ENCODE results near the gene NHLRC3.
A peak's percentile ranks its signal among the peaks of the same experiment; 100 is the strongest.
"Not testable (repeated sequence)": the region's sequence is repeated elsewhere in the genome, so short reads cannot be mapped to it uniquely, and the experiment has no call there.

Gene NHLRC3

GRCh38 chr13:39038569-39039030 is 344 bp downstream of the NHLRC3 start:
- in situ Hi-C loops (cut with HindIII; ENCODE audit: low pct_ligation_motif_present, low pct_unique_long_range_greater_than_20kb, low sequenced_read_pairs) = no loop called here
- peak; percentile 27 for DNase-seq

DNA sequence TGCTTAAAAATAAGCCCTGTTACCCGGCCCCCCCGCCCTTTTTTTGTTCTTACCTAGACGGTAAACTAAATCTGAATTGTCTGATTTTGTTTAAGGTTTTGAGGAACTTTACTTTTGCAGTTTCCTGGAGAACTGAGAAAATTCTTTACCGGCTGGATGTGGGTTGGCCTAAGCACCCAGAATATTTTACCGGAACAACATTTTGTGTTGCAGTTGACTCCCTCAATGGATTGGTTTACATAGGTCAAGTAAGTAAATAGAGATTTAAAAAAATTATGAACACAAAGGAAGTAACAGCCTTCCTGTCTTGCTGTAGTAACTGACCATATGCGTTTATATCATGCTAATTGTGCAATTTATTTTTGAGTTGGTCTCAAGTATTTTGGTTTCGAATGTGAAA is 785 bp downstream of the NHLRC3 start:
- in situ Hi-C loops (cut with HindIII; ENCODE audit: low pct_ligation_motif_present, low pct_unique_long_range_greater_than_20kb, low sequenced_read_pairs) = no loop called here
- DNase-seq = no peak

DNA sequence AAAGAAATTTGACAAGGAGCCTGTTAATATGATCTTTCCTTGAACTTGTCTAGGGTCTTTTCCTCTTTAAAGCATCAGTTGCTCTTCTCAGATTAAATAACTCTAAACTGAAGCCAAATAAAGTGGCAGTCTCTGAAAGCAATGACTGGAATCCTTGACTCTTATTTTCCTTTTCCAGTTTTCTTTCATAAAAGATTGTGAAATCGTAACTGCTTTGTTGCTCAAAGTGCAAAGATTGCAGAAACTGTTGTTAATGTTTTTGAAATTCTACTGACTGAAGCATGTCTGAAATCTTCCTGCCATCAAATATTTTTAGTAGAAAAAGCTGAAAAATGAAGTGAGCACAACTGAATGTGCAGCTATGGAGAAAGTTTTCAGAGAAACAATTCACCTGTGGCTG is 1.9 kb downstream of the NHLRC3 start:
- in situ Hi-C loops (cut with HindIII; ENCODE audit: low pct_ligation_motif_present, low pct_unique_long_range_greater_than_20kb, low sequenced_read_pairs) = no loop called here
- DNase-seq = no peak

GRCh38 chr13:39044536-39044935 is 6.3 kb downstream of the NHLRC3 start:
- in situ Hi-C loops (cut with HindIII; ENCODE audit: low pct_ligation_motif_present, low pct_unique_long_range_greater_than_20kb, low sequenced_read_pairs) = no loop called here
- no peak for DNase-seq

GRCh38 chr13:39047560-39047959 is 9.3 kb downstream of the NHLRC3 start:
- in situ Hi-C loops (cut with HindIII; ENCODE audit: low pct_ligation_motif_present, low pct_unique_long_range_greater_than_20kb, low sequenced_read_pairs) = no loop called here
- no peak for DNase-seq

DNA sequence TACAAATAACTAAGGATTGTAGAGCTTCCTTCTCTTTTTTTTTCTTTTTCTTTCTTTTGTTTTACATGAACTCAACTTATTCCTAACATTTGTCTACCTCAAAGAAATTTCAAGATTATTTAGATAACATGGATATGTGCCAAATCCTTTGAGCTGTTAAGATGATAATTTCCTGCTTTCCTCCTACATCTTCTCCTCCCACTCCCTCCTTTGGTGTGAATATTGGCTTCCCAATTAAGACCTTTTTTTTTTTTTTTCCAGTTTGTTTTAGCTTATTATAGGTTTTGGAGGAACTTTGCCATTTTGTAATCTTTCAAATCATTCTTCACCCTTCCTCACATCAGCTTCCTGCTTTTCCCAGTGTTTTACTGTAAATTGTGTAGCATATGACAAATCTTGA is 10.6 kb downstream of the NHLRC3 start:
- DNase-seq = no peak
- in situ Hi-C loops (cut with HindIII; ENCODE audit: low pct_ligation_motif_present, low pct_unique_long_range_greater_than_20kb, low sequenced_read_pairs) = no loop called here

GRCh38 chr13:39049274-39049673 is 11.0 kb downstream of the NHLRC3 start:
- in situ Hi-C loops (cut with HindIII; ENCODE audit: low pct_ligation_motif_present, low pct_unique_long_range_greater_than_20kb, low sequenced_read_pairs) = no loop called here
- no peak for DNase-seq

DNA sequence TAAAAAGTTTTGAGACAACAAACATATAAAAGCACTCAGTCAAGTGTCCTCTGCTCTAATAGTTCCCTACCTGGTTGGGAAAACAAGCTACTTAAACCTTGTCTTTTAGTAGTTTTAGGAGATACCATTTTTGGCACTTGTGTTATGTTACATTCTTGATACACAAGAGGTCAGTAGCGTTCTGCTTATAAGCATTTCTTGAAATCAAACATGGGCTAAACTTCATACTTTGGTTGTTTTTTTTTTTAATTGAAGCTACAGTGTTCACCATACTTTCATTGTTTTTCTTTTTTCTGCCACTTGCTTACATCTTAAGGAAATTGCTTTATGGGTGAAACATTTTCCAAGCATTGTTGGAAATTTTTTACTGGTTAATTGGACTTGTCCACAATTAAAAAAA is 12.9 kb downstream of the NHLRC3 start:
- peak; percentile 52 for DNase-seq
- in situ Hi-C loops (cut with HindIII; ENCODE audit: low pct_ligation_motif_present, low pct_unique_long_range_greater_than_20kb, low sequenced_read_pairs) = no loop called here

- DNase-seq = no peak
- in situ Hi-C loops (cut with HindIII; ENCODE audit: low pct_ligation_motif_present, low pct_unique_long_range_greater_than_20kb, low sequenced_read_pairs) = no loop called here
Measured at GRCh38 chr13:39052944-39053343, 14.7 kb downstream of the NHLRC3 start.

- no peak for DNase-seq
- in situ Hi-C loops (cut with HindIII; ENCODE audit: low pct_ligation_motif_present, low pct_unique_long_range_greater_than_20kb, low sequenced_read_pairs) = no loop called here
Measured at GRCh38 chr13:39054112-39054511, 15.9 kb downstream of the NHLRC3 start.

- no peak for DNase-seq
- in situ Hi-C loops (cut with HindIII; ENCODE audit: low pct_ligation_motif_present, low pct_unique_long_range_greater_than_20kb, low sequenced_read_pairs) = no loop called here
Measured at GRCh38 chr13:39056018-39056417, 17.8 kb downstream of the NHLRC3 start.

GRCh38 chr13:39058040-39058439 is 19.8 kb downstream of the NHLRC3 start:
- in situ Hi-C loops (cut with HindIII; ENCODE audit: low pct_ligation_motif_present, low pct_unique_long_range_greater_than_20kb, low sequenced_read_pairs) = no loop called here
- DNase-seq = no peak

DNA sequence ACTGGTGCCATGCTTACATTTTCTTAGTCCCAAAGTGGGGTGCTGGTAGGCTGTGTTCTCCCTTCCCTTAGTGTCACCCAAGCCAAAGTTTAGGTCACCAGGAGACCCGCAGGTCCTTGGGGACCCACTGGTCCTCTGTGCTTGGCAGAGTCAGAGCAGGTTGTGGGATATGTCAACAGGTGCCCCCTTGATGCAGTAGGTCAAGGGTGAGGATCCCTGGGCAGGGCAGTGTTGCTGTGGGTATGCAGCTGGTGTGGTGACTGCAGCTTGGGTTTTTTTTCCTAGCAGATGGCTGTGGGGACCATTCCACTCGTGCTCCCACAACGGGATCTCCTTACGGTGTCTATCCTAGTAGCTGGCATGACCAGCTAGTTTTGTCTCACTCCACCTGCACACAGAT is 23.7 kb downstream of the NHLRC3 start:
- no peak for DNase-seq
- in situ Hi-C loops (cut with HindIII; ENCODE audit: low pct_ligation_motif_present, low pct_unique_long_range_greater_than_20kb, low sequenced_read_pairs) = no loop called here

GRCh38 chr13:39072842-39073241 is 34.6 kb downstream of the NHLRC3 start:
- DNase-seq = no peak
- in situ Hi-C loops (cut with HindIII; ENCODE audit: low pct_ligation_motif_present, low pct_unique_long_range_greater_than_20kb, low sequenced_read_pairs) = no loop called here

DNA sequence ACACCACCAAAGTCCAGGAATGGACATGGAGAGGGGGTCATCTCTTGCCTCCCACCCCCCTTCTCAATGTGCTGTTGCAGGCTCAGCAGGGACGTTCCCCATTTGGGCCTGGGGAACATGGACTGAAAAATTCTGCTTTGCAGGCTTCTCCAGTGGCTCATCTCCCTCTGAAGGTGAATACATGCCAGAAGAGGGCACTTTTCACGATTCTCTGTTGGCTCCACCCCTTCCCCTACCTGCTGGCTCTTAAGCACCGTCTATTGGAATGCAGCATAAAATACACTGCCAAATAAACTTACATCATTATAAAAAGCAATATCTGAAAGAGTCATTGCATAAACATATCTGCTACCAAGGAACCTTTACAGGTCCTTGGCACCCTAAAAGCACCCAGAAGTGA is 35.7 kb downstream of the NHLRC3 start:
- in situ Hi-C loops (cut with HindIII; ENCODE audit: low pct_ligation_motif_present, low pct_unique_long_range_greater_than_20kb, low sequenced_read_pairs) = no loop called here
- DNase-seq = no peak

DNA sequence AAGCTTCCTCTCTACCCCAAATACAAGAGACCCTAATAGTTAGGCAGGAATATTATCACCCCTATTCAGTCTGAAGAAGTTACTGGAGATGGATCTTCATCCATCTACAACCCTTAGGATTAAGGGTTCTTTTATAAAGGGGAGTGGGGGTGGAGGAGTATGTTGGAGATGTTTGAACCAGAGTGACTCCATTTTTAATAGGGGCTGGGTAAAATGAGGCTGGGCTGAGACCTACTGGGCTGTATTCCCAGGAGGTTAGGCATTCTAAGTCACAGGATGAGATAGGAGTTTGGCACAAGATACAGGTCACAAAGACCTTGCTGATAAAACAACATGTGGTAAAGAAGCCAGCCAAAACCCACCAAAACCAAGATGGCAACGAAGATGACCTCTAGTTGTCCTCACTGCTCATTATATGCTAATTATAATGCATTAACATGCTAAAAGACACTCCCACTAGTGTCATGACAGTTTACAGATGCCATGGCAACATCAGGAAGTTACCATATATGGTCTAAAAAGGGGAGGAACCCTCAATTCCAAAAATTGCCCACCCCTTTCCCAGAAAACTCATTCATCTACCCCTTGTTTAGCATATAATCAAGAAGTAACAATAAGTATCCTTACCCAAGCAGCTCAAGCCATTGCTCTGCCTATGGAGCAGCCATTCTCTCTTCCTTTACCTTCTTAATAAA is 48.1 kb downstream of the NHLRC3 start:
- in situ Hi-C loops (cut with HindIII; ENCODE audit: low pct_ligation_motif_present, low pct_unique_long_range_greater_than_20kb, low sequenced_read_pairs); DNase-seq: not testable (repeated sequence)

DNA sequence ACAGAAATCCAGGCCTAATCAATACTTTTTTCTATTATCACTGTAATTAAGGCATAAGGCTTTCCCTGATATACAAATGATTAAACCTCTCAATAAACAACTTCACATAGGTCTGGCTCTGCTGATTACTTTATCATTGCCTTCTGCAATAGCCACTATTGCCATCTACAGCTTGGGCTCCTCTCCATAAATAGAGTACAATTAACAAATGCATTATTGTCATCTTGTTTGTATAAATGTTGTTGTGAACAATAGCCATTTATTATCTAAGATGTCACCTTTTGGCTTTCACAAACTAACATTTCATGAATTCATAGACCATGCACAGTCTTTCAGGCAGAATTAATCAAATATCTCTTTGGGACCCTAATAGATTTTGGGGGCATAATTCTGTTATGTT is 53.3 kb downstream of the NHLRC3 start:
- DNase-seq = no peak
- in situ Hi-C loops (cut with HindIII; ENCODE audit: low pct_ligation_motif_present, low pct_unique_long_range_greater_than_20kb, low sequenced_read_pairs) = no loop called here

GRCh38 chr13:39095500-39095899 is 57.2 kb downstream of the NHLRC3 start:
- DNase-seq = no peak
- in situ Hi-C loops (cut with HindIII; ENCODE audit: low pct_ligation_motif_present, low pct_unique_long_range_greater_than_20kb, low sequenced_read_pairs) = no loop called here

DNA sequence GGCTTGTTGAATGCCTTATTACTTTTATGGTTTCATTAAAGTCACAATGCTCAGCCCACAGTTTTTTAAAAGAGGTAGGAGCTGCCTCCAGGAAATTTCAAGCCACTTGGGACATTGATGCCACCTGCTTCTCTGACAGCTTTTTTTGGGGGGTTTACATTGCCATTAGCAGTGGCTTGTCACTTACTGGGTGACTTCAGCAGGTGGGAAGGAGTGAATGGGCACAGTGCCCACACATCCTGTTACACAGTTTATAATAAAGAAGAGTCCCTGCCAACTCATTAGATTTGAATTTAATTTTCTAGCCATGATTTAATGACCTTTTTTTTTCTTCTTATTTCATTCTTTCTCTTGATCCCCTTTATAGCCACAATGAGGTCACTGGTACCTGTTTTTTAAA is 61.0 kb downstream of the NHLRC3 start:
- DNase-seq = no peak
- in situ Hi-C loops (cut with HindIII; ENCODE audit: low pct_ligation_motif_present, low pct_unique_long_range_greater_than_20kb, low sequenced_read_pairs) = no loop called here

All from ACHN (cell line).